GM23248 (cell line): ENCODE results near the gene ABCC4. TPM values are rescaled to one million over a fixed set of nuclear protein-coding genes. Genes with fewer than 3 reads are reported as not detected.

Source experiments
- DNase-seq: peaks from one replicate; pipeline ENCODE4 v3.0.0-alpha.2; 2015
- H2AFZ ChIP-seq: fragments of 200-600 bp; sonication (generic); 2 replicates; pipeline ENCODE4 v1.6.1; 2016; ENCODE audit warnings: antibody characterized with exemption
- H3F3A ChIP-seq: fragments of 200-600 bp; sonication (generic); 2 replicates; pipeline ENCODE4 v1.6.1; 2016; ENCODE audit warnings: mild to moderate bottlenecking, antibody characterized with exemption, mixed run types; ENCODE audit not compliant: insufficient read depth
- H3K27ac ChIP-seq: fragments of 200-600 bp; sonication (generic); 2 replicates; pipeline ENCODE4 v1.5.1; 2016; ENCODE audit warnings: mild to moderate bottlenecking
- H3K27me3 ChIP-seq: fragments of 200-600 bp; sonication (generic); replicated peaks from 2 replicates; pipeline ENCODE4 v1.6.1; 2016; ENCODE audit warnings: mild to moderate bottlenecking; ENCODE audit not compliant: insufficient read depth
- H3K36me3 ChIP-seq: fragments of 200-600 bp; sonication (generic); 2 replicates; pipeline ENCODE4 v1.6.1; 2016; ENCODE audit warnings: low read depth, mild to moderate bottlenecking
- H3K4me1 ChIP-seq: fragments of 200-600 bp; sonication (generic); 2 replicates; pipeline ENCODE4 v1.6.1; 2016; ENCODE audit warnings: mild to moderate bottlenecking; ENCODE audit not compliant: insufficient read depth
- H3K4me2 ChIP-seq: fragments of 200-600 bp; sonication (generic); one replicate; pipeline ENCODE4 v1.6.1; 2016; ENCODE audit warnings: mild to moderate bottlenecking; ENCODE audit not compliant: unreplicated experiment
- H3K4me3 ChIP-seq: fragments of 200-600 bp; sonication (generic); 2 replicates; pipeline ENCODE4 v1.5.1; 2016; ENCODE audit warnings: mild to moderate bottlenecking
- H3K79me2 ChIP-seq: fragments of 200-600 bp; sonication (generic); 2 replicates; pipeline ENCODE4 v1.6.1; 2016; ENCODE audit warnings: mild to moderate bottlenecking; ENCODE audit not compliant: insufficient read depth
- H3K9ac ChIP-seq: fragments of 200-600 bp; sonication (generic); 2 replicates; pipeline ENCODE4 v1.6.1; 2016; ENCODE audit warnings: mild to moderate bottlenecking
- H3K9me2 ChIP-seq: fragments of 200-600 bp; sonication (generic); 2 replicates; pipeline ENCODE4 v1.6.1; 2016; ENCODE audit warnings: mixed run types, mild to moderate bottlenecking, moderate library complexity; ENCODE audit not compliant: insufficient read depth
- H3K9me3 ChIP-seq: fragments of 200-600 bp; sonication (generic); one replicate; pipeline ENCODE4 v1.6.1; 2017; ENCODE audit warnings: low read depth
- H4K20me1 ChIP-seq: fragments of 200-600 bp; sonication (generic); 2 replicates; pipeline ENCODE4 v1.6.0; 2016; ENCODE audit not compliant: insufficient read depth
- EZH2 ChIP-seq: fragments of 200-600 bp; sonication (generic); IDR thresholded peaks from 2 replicates; pipeline ENCODE4 v1.6.1; 2018; ENCODE audit warnings: antibody characterized with exemption, mild to moderate bottlenecking; ENCODE audit not compliant: insufficient read depth, poor library complexity, severe bottlenecking
- EZH2phosphoT487 ChIP-seq: fragments of 200-600 bp; sonication (generic); IDR thresholded peaks from 2 replicates; pipeline ENCODE4 v1.6.1; 2018; ENCODE audit warnings: antibody characterized with exemption, moderate library complexity, mild to moderate bottlenecking, low read depth; ENCODE audit not compliant: insufficient read depth
- WGBS, 2 experiments: methylation state at CpG; one replicate each; pipeline ENCODE4 v1.1.6; 2015 to 2017; ENCODE audit warnings: low lambda C conversion rate in 2 of 2, low coverage in 1 of 2; ENCODE audit errors: missing lambda C conversion rate in 2 of 2; 5-methylcytosine and 5-hydroxymethylcytosine counted together
- in situ Hi-C: fragments of 300-500 bp; cut with MboI; formaldehyde crosslinking; loops from 2 replicates; pipeline ENCODE4 v1.15.0; 2020
- polyA plus RNA-seq: library from polyadenylated mRNA; unstranded; fragments of >200 nt; fragmentation: Nextera tagmentation; extraction: Ambion mirVana; gene quantifications from 2 replicates; pipeline ENCODE4 v1.2.1, GENCODE V29; 2016
- total RNA-seq: library from RNA; depleted of rRNA; stranded (reverse); fragments of >200 nt; shearing (Covaris generic); gene quantifications from 2 replicates; pipeline ENCODE4 v1.2.3, GENCODE V29; 2014

Gene ABCC4
- total and polyA plus RNA-seq, 2 experiments from 2014 or later: 3.9 to 11.2 TPM

GRCh38 chr13:95258098-95258497 is 43.2 kb downstream of the ABCC4 start:
- Histone ChIP-seq H3K4me3 (no peak overlapping the region), H3K27ac (no peak overlapping the region), H3F3A (peaks cover 4% of the 10 kb centered on the region; the same call in 1 of the 2 replicates), H3K79me2 (no peaks in the 10 kb centered on the region), H3K4me1 (peaks cover 19% of the 10 kb centered on the region), H2AFZ (no peak overlapping the region), H3K36me3 (no peaks in the 10 kb centered on the region), H3K9ac (no peak overlapping the region), H3K9me2 (no peaks in the 10 kb centered on the region), H3K27me3 (no peaks in the 10 kb centered on the region; the same call in 1 of the 2 replicates), H4K20me1 (no peaks in the 10 kb centered on the region), H3K4me2 (no peak overlapping the region), H3K9me3 (no peaks in the 10 kb centered on the region)
- 97 to 98% methylated on average over 5 of the region's 5 CpGs for WGBS, 2 experiments
- in situ Hi-C loops: no loop called here
- DNase-seq: no peak
- TF ChIP-seq EZH2 (no peak), EZH2phosphoT487 (no peak)

GRCh38 chr13:95256091-95256490 is 45.2 kb downstream of the ABCC4 start:
- H3K9ac ChIP-seq: no peak overlapping the region
- DNase-seq: peak; percentile 92
- H3K9me2 ChIP-seq: no peaks in the 10 kb centered on the region
- no peak overlapping the region for H3K4me2 ChIP-seq
- H2AFZ ChIP-seq: no peak overlapping the region
- H3K4me1 ChIP-seq: peaks cover 19% of the 10 kb centered on the region
- 18 to 24% methylated on average over 7 of the region's 7 CpGs for WGBS, 2 experiments
- H3K9me3 ChIP-seq: no peaks in the 10 kb centered on the region
- no peak overlapping the region for H3K27ac ChIP-seq
- H3F3A ChIP-seq: peaks cover 4% of the 10 kb centered on the region; the same call in 1 of the 2 replicates
- in situ Hi-C loops: no loop called here
- no peaks in the 10 kb centered on the region for H3K79me2 ChIP-seq
- no peaks in the 10 kb centered on the region for H4K20me1 ChIP-seq
- H3K36me3 ChIP-seq: no peaks in the 10 kb centered on the region
- no peak for TF ChIP-seq EZH2
- no peak for TF ChIP-seq EZH2phosphoT487
- no peak overlapping the region for H3K4me3 ChIP-seq
- H3K27me3 ChIP-seq: no peaks in the 10 kb centered on the region; the same call in 1 of the 2 replicates

- Histone ChIP-seq H3K36me3 (no peaks in the 10 kb centered on the region), H3K9me3 (no peaks in the 10 kb centered on the region), H4K20me1 (no peaks in the 10 kb centered on the region), H3K9me2 (no peaks in the 10 kb centered on the region), H3K4me1 (peaks cover 19% of the 10 kb centered on the region), H3K27me3 (no peaks in the 10 kb centered on the region; the same call in 1 of the 2 replicates), H3K79me2 (no peaks in the 10 kb centered on the region), H3K27ac (no peak overlapping the region), H3K9ac (no peak overlapping the region), H3K4me3 (no peak overlapping the region), H3K4me2 (no peak overlapping the region), H3F3A (peaks cover 4% of the 10 kb centered on the region; the same call in 1 of the 2 replicates), H2AFZ (no peak overlapping the region)
- in situ Hi-C loops: no loop called here
- TF ChIP-seq EZH2phosphoT487 (no peak), EZH2 (no peak)
- 77 to 78% methylated on average over 13 of the region's 13 CpGs for WGBS, 2 experiments
- DNase-seq: no peak
These were observed 46.0 kb downstream of the ABCC4 start for GRCh38 chr13:95255072-95255732.

GRCh38 chr13:95254339-95254738 is 46.9 kb downstream of the ABCC4 start:
- no peak for TF ChIP-seq EZH2
- no peak for TF ChIP-seq EZH2phosphoT487
- Histone ChIP-seq H3K27me3 (no peaks in the 10 kb centered on the region; the same call in 1 of the 2 replicates), H3K4me3 (no peak overlapping the region), H3K79me2 (no peaks in the 10 kb centered on the region), H2AFZ (no peak overlapping the region), H3K36me3 (no peaks in the 10 kb centered on the region), H3K27ac (no peak overlapping the region), H3K4me2 (no peak overlapping the region), H4K20me1 (no peaks in the 10 kb centered on the region), H3K4me1 (peaks cover 19% of the 10 kb centered on the region), H3K9ac (no peak overlapping the region), H3F3A (peaks cover 4% of the 10 kb centered on the region; the same call in 1 of the 2 replicates), H3K9me2 (no peaks in the 10 kb centered on the region), H3K9me3 (no peaks in the 10 kb centered on the region)
- in situ Hi-C loops: no loop called here
- DNase-seq: peak; percentile 46
- 84 to 100% methylated on average over 1 of the region's 1 CpG for WGBS, 2 experiments
